PC-3 (cell line): ENCODE data around the gene HARBI1.

ENCODE experiments used
- EZH2 ChIP-seq: fragments of 300-600 bp; sonication (generic); IDR thresholded peaks from one replicate; pipeline ENCODE4 v1.6.1; 2017; ENCODE audit warnings: antibody characterized with exemption, mild to moderate bottlenecking, low read length; ENCODE audit not compliant: unreplicated experiment
- EZH2phosphoT487 ChIP-seq: fragments of 300-600 bp; sonication (generic); IDR thresholded peaks from 2 replicates; pipeline ENCODE4 v1.6.1; 2018; ENCODE audit warnings: mild to moderate bottlenecking, antibody characterized with exemption, low read length, borderline replicate concordance
- TF ChIP-seq, protein P1 (sequence below): fragments of 300-600 bp; sonication (generic); conservative IDR thresholded peaks from 2 replicates; pipeline ENCODE4 v1.5.1; 2017; ENCODE audit warnings: antibody characterized with exemption, low read depth, mild to moderate bottlenecking, low read length

DNA sequence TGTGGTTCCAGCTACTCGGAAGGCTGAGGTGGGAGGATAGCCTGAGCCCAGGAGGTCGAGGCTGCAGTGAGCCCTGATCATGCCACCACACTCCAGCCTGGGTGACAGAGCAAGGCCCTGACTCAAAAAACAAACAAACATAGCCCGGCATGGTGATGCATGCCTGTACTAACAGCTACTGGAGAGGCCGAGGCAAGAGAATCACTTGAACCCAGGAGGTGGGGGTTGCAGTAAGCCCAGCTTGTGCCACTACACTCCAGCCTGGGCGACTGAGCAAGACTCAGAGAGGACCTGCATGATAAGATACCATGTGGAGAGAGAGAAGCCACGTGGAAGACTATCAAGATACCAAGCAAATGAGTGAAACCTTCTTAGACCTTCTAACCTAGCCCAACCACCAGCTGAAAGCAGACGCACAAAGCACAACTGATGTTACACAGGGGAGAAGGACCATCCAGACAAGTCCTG, 59.3 kb downstream of the HARBI1 start:
- TF ChIP-seq, protein P1, sequence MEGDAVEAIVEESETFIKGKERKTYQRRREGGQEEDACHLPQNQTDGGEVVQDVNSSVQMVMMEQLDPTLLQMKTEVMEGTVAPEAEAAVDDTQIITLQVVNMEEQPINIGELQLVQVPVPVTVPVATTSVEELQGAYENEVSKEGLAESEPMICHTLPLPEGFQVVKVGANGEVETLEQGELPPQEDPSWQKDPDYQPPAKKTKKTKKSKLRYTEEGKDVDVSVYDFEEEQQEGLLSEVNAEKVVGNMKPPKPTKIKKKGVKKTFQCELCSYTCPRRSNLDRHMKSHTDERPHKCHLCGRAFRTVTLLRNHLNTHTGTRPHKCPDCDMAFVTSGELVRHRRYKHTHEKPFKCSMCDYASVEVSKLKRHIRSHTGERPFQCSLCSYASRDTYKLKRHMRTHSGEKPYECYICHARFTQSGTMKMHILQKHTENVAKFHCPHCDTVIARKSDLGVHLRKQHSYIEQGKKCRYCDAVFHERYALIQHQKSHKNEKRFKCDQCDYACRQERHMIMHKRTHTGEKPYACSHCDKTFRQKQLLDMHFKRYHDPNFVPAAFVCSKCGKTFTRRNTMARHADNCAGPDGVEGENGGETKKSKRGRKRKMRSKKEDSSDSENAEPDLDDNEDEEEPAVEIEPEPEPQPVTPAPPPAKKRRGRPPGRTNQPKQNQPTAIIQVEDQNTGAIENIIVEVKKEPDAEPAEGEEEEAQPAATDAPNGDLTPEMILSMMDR = no peak
- no peak for TF ChIP-seq EZH2
- TF ChIP-seq EZH2phosphoT487 = no peak
